ENCODE measurements around the gene EIF4E. TPM values are rescaled to one million over a fixed set of nuclear protein-coding genes. Genes with fewer than 3 reads are reported as not detected.
"Not testable (repeated sequence)": the region's sequence is repeated elsewhere in the genome, so short reads cannot be mapped to it uniquely, and the experiment has no call there.

The EIF4E gene
- polyA plus RNA-seq, 1 donor (not counting 4 experiments of a cell fraction or from before 2014, with no cell fraction given), result 150 TPM

DNA sequence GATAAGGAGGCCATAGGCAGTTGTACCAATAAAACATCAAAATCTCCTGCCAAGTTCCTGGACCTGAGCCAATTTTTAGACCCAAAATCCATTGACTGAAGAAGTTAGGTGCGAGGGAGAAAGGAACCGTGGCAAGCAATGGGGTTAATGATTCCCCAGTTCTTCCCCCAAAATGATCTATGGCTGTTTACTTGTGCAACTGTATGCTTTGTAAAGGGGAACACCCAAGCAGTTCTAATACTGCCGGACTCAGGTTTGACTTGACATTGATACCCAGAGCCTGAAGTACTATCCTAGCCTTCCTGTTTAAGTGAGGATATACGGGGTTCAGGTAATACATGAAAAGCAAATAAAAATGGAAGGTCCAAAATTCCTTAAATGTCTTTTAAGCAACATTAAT is 6.7 kb upstream of the EIF4E start:
- Histone ChIP-seq H3K9me1 (ENCODE audit: control insufficient read depth, extremely low read depth, insufficient read depth, low read length) (no peaks in the 10 kb centered on the region), H3K4me3 (ENCODE audit: control insufficient read depth in 2 of 3, extremely low read depth in 1 of 3, insufficient read depth in 2 of 3, low read depth in 1 of 3, low read length in 3 of 3) (no peak overlapping the region), H3K79me2 (ENCODE audit: control insufficient read depth, insufficient read depth, low read length) (no peaks in the 10 kb centered on the region), H2AFZ (ENCODE audit: control insufficient read depth, low read length) (no peak overlapping the region), H3K27me3 (ENCODE audit: control insufficient read depth, extremely low read depth, insufficient read depth, low read length) (no peaks in the 10 kb centered on the region), H3K4me1 (ENCODE audit: control insufficient read depth, extremely low read depth, insufficient read depth, low read length) (peaks cover 15% of the 10 kb centered on the region), H3K36me3 (ENCODE audit: control insufficient read depth in 2 of 2, extremely low read depth in 1 of 2, insufficient read depth in 2 of 2, low read length in 2 of 2) (no peaks in the 10 kb centered on the region), H3K4me2 (ENCODE audit: control insufficient read depth, extremely low read depth, insufficient read depth, low read depth, low read length) (no peak overlapping the region), H3K9me3 (ENCODE audit: control insufficient read depth, low read depth, low read length) (no peaks in the 10 kb centered on the region), H3K9ac (ENCODE audit: control insufficient read depth, extremely low read depth, insufficient read depth, low read length) (no peak overlapping the region), H3K27ac (ENCODE audit: control insufficient read depth, insufficient read depth, low read length) (no peak overlapping the region), H4K20me1 (ENCODE audit: control insufficient read depth, extremely low read depth, insufficient read depth, low read length) (no peaks in the 10 kb centered on the region)
- TF ChIP-seq, protein P1, sequence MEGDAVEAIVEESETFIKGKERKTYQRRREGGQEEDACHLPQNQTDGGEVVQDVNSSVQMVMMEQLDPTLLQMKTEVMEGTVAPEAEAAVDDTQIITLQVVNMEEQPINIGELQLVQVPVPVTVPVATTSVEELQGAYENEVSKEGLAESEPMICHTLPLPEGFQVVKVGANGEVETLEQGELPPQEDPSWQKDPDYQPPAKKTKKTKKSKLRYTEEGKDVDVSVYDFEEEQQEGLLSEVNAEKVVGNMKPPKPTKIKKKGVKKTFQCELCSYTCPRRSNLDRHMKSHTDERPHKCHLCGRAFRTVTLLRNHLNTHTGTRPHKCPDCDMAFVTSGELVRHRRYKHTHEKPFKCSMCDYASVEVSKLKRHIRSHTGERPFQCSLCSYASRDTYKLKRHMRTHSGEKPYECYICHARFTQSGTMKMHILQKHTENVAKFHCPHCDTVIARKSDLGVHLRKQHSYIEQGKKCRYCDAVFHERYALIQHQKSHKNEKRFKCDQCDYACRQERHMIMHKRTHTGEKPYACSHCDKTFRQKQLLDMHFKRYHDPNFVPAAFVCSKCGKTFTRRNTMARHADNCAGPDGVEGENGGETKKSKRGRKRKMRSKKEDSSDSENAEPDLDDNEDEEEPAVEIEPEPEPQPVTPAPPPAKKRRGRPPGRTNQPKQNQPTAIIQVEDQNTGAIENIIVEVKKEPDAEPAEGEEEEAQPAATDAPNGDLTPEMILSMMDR (optimal IDR thresholded peaks at IDR 0.05 in 1 of 3, IDR thresholded peaks at IDR 0.05 in 1 of 3, conservative IDR thresholded peaks at IDR 0.05 in 1 of 3; ENCODE audit: extremely low read depth in 1 of 3, insufficient read depth in 2 of 3, low read length in 3 of 3), result no peak
- dilution Hi-C loops (cut with MboI; ENCODE audit: extremely low pct_ligation_motif_present, low sequenced_read_pairs), result no loop called here
- no peak for DNase-seq (ENCODE audit: low read depth, low spot score)
- FAIRE-seq, result no peak

DNA sequence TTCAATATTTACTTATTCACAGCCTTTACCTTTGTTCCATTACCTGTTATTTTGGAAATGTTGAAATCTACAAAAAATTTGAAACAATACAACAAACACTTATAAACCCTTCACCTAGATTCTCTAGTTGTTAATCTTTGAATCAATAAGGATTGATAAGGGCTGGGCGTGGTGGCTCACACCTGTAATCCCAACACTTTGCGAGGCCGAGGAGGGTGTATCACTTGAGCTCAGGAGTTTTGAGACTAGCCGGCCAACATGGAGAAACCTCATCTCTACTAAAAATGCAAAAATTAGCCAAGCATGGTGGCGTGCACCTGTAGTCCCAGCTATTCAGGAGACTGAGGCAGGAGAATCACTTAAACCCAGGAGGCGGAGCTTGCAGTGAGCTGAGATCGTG is 5.9 kb upstream of the EIF4E start:
- H4K20me1 ChIP-seq (ENCODE audit: control insufficient read depth, extremely low read depth, insufficient read depth, low read length); H3K9me1 ChIP-seq (ENCODE audit: control insufficient read depth, extremely low read depth, insufficient read depth, low read length); H3K4me2 ChIP-seq (ENCODE audit: control insufficient read depth, extremely low read depth, insufficient read depth, low read depth, low read length); H3K27ac ChIP-seq (ENCODE audit: control insufficient read depth, insufficient read depth, low read length); H3K27me3 ChIP-seq (ENCODE audit: control insufficient read depth, extremely low read depth, insufficient read depth, low read length); FAIRE-seq; H3K9ac ChIP-seq (ENCODE audit: control insufficient read depth, extremely low read depth, insufficient read depth, low read length); H3K36me3 ChIP-seq (ENCODE audit: control insufficient read depth in 2 of 2, extremely low read depth in 1 of 2, insufficient read depth in 2 of 2, low read length in 2 of 2); dilution Hi-C loops (cut with MboI; ENCODE audit: extremely low pct_ligation_motif_present, low sequenced_read_pairs); H3K4me3 ChIP-seq (ENCODE audit: control insufficient read depth in 2 of 3, extremely low read depth in 1 of 3, insufficient read depth in 2 of 3, low read depth in 1 of 3, low read length in 3 of 3); DNase-seq (ENCODE audit: low read depth, low spot score); H3K9me3 ChIP-seq (ENCODE audit: control insufficient read depth, low read depth, low read length); H3K79me2 ChIP-seq (ENCODE audit: control insufficient read depth, insufficient read depth, low read length); H2AFZ ChIP-seq (ENCODE audit: control insufficient read depth, low read length): not testable (repeated sequence)
- peaks cover 20% of the 10 kb centered on the region for H3K4me1 ChIP-seq (ENCODE audit: control insufficient read depth, extremely low read depth, insufficient read depth, low read length)

DNA sequence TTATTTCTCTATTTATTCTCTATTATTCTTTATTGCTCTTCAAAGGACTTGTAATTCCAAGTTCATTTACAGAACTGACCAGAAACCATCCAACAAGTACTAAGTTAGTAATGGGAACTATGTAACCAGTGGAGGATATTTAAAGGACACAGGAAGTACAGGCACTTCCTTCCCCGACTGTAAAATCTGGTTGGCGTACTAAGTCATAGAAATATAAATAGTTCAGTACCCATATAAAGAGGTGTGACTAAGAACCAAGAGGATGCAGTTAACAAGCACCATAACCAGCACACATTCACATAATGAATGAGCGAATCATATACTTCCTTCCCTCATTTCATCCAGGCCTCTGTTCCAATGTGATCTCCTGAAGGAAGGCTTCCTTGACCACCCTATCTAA is 3.6 kb upstream of the EIF4E start:
- Histone ChIP-seq H3K4me3 (ENCODE audit: control insufficient read depth in 2 of 3, extremely low read depth in 1 of 3, insufficient read depth in 2 of 3, low read depth in 1 of 3, low read length in 3 of 3) (no peak overlapping the region), H3K9me1 (ENCODE audit: control insufficient read depth, extremely low read depth, insufficient read depth, low read length) (no peaks in the 10 kb centered on the region), H4K20me1 (ENCODE audit: control insufficient read depth, extremely low read depth, insufficient read depth, low read length) (peaks cover 5% of the 10 kb centered on the region), H3K4me2 (ENCODE audit: control insufficient read depth, extremely low read depth, insufficient read depth, low read depth, low read length) (no peak overlapping the region), H2AFZ (ENCODE audit: control insufficient read depth, low read length) (no peak overlapping the region), H3K9me3 (ENCODE audit: control insufficient read depth, low read depth, low read length) (no peaks in the 10 kb centered on the region), H3K36me3 (ENCODE audit: control insufficient read depth in 2 of 2, extremely low read depth in 1 of 2, insufficient read depth in 2 of 2, low read length in 2 of 2) (no peaks in the 10 kb centered on the region), H3K27me3 (ENCODE audit: control insufficient read depth, extremely low read depth, insufficient read depth, low read length) (no peaks in the 10 kb centered on the region), H3K9ac (ENCODE audit: control insufficient read depth, extremely low read depth, insufficient read depth, low read length) (no peak overlapping the region), H3K4me1 (ENCODE audit: control insufficient read depth, extremely low read depth, insufficient read depth, low read length) (peaks cover 12% of the 10 kb centered on the region), H3K27ac (ENCODE audit: control insufficient read depth, insufficient read depth, low read length) (no peak overlapping the region), H3K79me2 (ENCODE audit: control insufficient read depth, insufficient read depth, low read length) (peaks cover 14% of the 10 kb centered on the region)
- FAIRE-seq (no peak), DNase-seq (ENCODE audit: low read depth, low spot score) (no peak)
- TF ChIP-seq EZH2 (IDR thresholded peaks at IDR 0.05; ENCODE audit: low read length), result no peak
- TF ChIP-seq, protein P1 (optimal IDR thresholded peaks at IDR 0.05 in 1 of 3, IDR thresholded peaks at IDR 0.05 in 1 of 3, conservative IDR thresholded peaks at IDR 0.05 in 1 of 3; ENCODE audit: extremely low read depth in 1 of 3, insufficient read depth in 2 of 3, low read length in 3 of 3), result no peak
- dilution Hi-C loops (cut with MboI; ENCODE audit: extremely low pct_ligation_motif_present, low sequenced_read_pairs), result no loop called here
